ENCODE measurements around the gene SLC25A18. TPM values are rescaled to one million over a fixed set of nuclear protein-coding genes. Genes with fewer than 3 reads are reported as not detected.
"Not testable (repeated sequence)": the region's sequence is repeated elsewhere in the genome, so short reads cannot be mapped to it uniquely, and the experiment has no call there.

The SLC25A18 gene
- total RNA-seq, 2 experiments from 2014 or later = not detected

DNA sequence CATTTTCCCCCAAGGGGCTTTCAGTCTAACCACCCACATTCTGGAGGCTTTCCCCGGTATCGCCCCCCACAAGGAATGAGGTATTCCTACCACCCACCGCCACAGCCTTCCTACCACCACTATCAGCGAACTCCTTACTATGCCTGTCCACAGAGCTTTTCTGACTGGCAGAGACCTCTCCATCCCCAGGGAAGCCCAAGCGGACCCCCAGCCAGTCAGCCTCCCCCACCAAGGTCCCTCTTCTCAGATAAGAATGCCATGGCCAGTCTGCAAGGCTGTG lies 14.6 kb upstream of the SLC25A18 start:
- H3K27ac Mint-ChIP-seq = no peak overlapping the region
- no peaks in the 10 kb centered on the region for H3K4me1 Mint-ChIP-seq (ENCODE audit: low read depth)
- H3K9me3 Mint-ChIP-seq = no peaks in the 10 kb centered on the region
- no peaks in the 10 kb centered on the region for H3K27me3 Mint-ChIP-seq (ENCODE audit: low read depth)
- DNase-seq = no peak
- CTCF ChIA-PET = no interaction called here
- H3K36me3 Mint-ChIP-seq (ENCODE audit: low read depth) = no peaks in the 10 kb centered on the region
- no peak overlapping the region for H3K4me3 Mint-ChIP-seq
- intact Hi-C loops (cut with micrococcal nuclease) = no loop called here

DNA sequence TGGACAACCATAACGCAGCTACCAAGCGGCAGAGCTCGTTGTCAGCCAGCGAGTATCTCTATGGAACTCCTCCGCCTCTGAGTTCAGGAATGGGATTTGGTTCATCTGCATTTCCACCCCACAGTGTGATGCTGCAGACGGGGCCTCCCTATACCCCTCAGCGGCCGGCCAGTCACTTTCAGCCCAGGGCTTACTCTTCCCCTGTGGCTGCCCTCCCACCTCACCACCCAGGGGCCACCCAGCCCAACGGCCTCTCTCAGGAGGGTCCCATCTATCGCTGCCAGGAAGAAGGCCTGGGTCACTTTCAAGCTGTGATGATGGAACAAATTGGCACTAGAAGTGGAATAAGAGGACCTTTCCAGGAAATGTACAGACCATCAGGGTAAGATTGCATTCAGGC lies 14.1 kb upstream of the SLC25A18 start:
- no peaks in the 10 kb centered on the region for H3K4me1 Mint-ChIP-seq (ENCODE audit: low read depth)
- CTCF ChIA-PET = no interaction called here
- intact Hi-C loops (cut with micrococcal nuclease) = no loop called here

DNA sequence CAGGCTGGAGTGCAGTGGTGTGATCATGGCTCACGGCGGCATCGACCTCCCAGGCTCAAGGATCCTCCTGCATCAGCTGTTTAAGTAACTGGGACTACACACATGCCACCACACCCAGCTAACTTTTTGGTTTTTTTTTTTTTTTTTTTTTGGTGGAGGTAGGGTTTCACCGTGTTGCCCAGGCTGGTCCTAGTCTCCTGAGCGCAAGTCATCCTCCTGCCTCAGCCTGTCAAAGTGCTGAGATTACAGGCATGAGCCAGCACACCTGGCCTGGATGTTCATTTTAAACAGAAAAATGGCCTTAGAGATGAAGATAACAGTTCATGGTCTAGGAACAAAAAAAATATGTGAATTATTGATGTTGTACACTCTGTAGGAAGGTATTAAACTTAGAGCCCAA lies 13.6 kb upstream of the SLC25A18 start:
- Mint-ChIP-seq H3K27me3 (ENCODE audit: low read depth) (no peaks in the 10 kb centered on the region), H3K36me3 (ENCODE audit: low read depth) (no peaks in the 10 kb centered on the region), H3K9me3 (no peaks in the 10 kb centered on the region), H3K4me1 (ENCODE audit: low read depth) (no peaks in the 10 kb centered on the region), H3K4me3 (no peak overlapping the region), H3K27ac (no peak overlapping the region)
- intact Hi-C loops (cut with micrococcal nuclease) = loop anchor here (10.0 kb wide), 1 partner anchor 235 kb away; no protein-coding TSS in a partner anchor
- CTCF ChIA-PET = no interaction called here
- DNase-seq = no peak

More for the DNA sequence above, 14.1 kb upstream of the SLC25A18 start:
- H3K36me3 Mint-ChIP-seq (ENCODE audit: low read depth) = no peaks in the 10 kb centered on the region
- no peaks in the 10 kb centered on the region for H3K27me3 Mint-ChIP-seq (ENCODE audit: low read depth)
- no peak for DNase-seq
- H3K9me3 Mint-ChIP-seq = no peaks in the 10 kb centered on the region
- no peak overlapping the region for H3K4me3 Mint-ChIP-seq
- H3K27ac Mint-ChIP-seq = no peak overlapping the region

GRCh38 chr22:17552737-17553136 lies 10.6 kb upstream of the SLC25A18 start:
- H3K4me3 Mint-ChIP-seq = no peak overlapping the region
- H3K27me3 Mint-ChIP-seq (ENCODE audit: low read depth) = no peaks in the 10 kb centered on the region
- H3K27ac Mint-ChIP-seq = no peak overlapping the region
- DNase-seq = no peak
- no peaks in the 10 kb centered on the region for H3K9me3 Mint-ChIP-seq
- H3K36me3 Mint-ChIP-seq (ENCODE audit: low read depth) = no peaks in the 10 kb centered on the region
- intact Hi-C loops (cut with micrococcal nuclease) = loop anchor here (10.0 kb wide), 1 partner anchor 232 kb away; no protein-coding TSS in a partner anchor
- CTCF ChIA-PET = interaction anchor here (0.6 kb wide), 1 partner anchor 499 kb away, joined by 5 read pairs; no protein-coding TSS in a partner anchor
- H3K4me1 Mint-ChIP-seq (ENCODE audit: low read depth) = no peaks in the 10 kb centered on the region

- CTCF ChIA-PET = interaction anchor here (1.1 kb wide), 1 partner anchor 22 kb away, joined by 4 read pairs; no protein-coding TSS in a partner anchor
- intact Hi-C loops (cut with micrococcal nuclease) = loop anchor here (10.0 kb wide), 1 partner anchor 230 kb away; no protein-coding TSS in a partner anchor
- no peaks in the 10 kb centered on the region for H3K4me1 Mint-ChIP-seq (ENCODE audit: low read depth)
Observed at GRCh38 chr22:17554814-17555213, 8.5 kb upstream of the SLC25A18 start.

DNA sequence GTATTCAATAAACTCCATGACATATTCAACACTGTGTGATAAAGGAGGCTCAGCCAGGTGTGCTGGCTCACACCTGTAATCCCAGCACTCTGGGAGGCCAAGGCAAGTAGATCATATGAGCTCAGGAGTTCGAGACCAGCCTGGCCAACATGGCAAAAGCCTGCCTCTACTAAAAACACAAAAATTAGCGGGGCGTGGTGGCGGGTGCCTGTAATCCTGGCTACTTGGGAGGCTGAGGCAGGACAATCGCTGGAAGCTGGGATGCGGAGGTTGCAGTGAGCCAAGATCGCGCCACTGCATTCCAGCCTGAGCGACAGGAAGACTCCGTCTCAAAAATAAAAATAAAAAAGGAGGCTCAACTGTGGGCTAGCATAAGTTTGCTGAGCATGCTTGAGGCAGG lies 4.1 kb upstream of the SLC25A18 start:
- Mint-ChIP-seq H3K4me3 (no peak overlapping the region), H3K4me1 (ENCODE audit: low read depth) (no peaks in the 10 kb centered on the region), H3K36me3 (ENCODE audit: low read depth) (no peaks in the 10 kb centered on the region), H3K9me3 (no peaks in the 10 kb centered on the region), H3K27ac (no peak overlapping the region), H3K27me3 (ENCODE audit: low read depth) (no peaks in the 10 kb centered on the region)
- CTCF ChIA-PET = interaction anchor here (0.9 kb wide), 1 partner anchor 15 kb away, joined by 3 read pairs; no protein-coding TSS in a partner anchor
- intact Hi-C loops (cut with micrococcal nuclease) = loop anchor here (2.0 to 10.0 kb wide), 2 partner anchors 226 to 272 kb away; no protein-coding TSS in a partner anchor
- no peak for DNase-seq

More at GRCh38 chr22:17554814-17555213, 8.5 kb upstream of the SLC25A18 start:
- H3K36me3 Mint-ChIP-seq (ENCODE audit: low read depth) = no peaks in the 10 kb centered on the region
- H3K4me3 Mint-ChIP-seq = no peak overlapping the region
- H3K27me3 Mint-ChIP-seq (ENCODE audit: low read depth) = no peaks in the 10 kb centered on the region
- H3K27ac Mint-ChIP-seq = no peak overlapping the region
- no peak for DNase-seq
- no peaks in the 10 kb centered on the region for H3K9me3 Mint-ChIP-seq

- Mint-ChIP-seq H3K36me3 (ENCODE audit: low read depth) (no peaks in the 10 kb centered on the region), H3K9me3 (no peaks in the 10 kb centered on the region), H3K4me1 (ENCODE audit: low read depth) (no peaks in the 10 kb centered on the region), H3K27me3 (ENCODE audit: low read depth) (peaks cover 3% of the 10 kb centered on the region), H3K4me3 (no peak overlapping the region), H3K27ac (no peak overlapping the region)
- intact Hi-C loops (cut with micrococcal nuclease) = no loop called here
- no peak for DNase-seq
- CTCF ChIA-PET = no interaction called here
Observed at GRCh38 chr22:17563936-17564391, 666 bp downstream of the SLC25A18 start.

- H3K36me3 Mint-ChIP-seq (ENCODE audit: low read depth); H3K4me1 Mint-ChIP-seq (ENCODE audit: low read depth); H3K9me3 Mint-ChIP-seq; H3K27me3 Mint-ChIP-seq (ENCODE audit: low read depth); intact Hi-C loops (cut with micrococcal nuclease); DNase-seq; H3K4me3 Mint-ChIP-seq; H3K27ac Mint-ChIP-seq: not testable (repeated sequence)
- CTCF ChIA-PET = interaction anchor here (0.9 kb wide), 1 partner anchor 8 kb away, joined by 3 read pairs; no protein-coding TSS in a partner anchor
Observed at GRCh38 chr22:17566016-17566687, 2.9 kb downstream of the SLC25A18 start.

DNA sequence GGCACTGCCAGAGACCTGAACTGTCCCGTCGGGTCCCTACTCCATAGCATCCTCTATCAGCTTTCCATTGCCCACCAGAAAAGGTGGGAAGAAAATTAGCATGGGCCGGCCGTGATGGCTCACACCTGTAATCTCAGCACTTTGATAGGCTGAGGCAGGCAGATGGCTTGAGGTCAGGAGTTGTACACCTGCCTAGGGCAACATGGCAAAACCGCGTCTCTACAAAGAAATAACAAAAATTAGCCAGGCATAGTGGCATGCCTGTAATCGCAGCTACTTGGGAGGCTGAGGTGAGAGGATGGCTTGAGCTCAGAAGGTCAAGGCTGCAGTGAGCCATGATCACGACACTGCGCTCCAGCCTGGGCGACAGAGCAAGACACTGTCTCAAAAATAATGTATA lies 3.5 kb downstream of the SLC25A18 start:
- H3K9me3 Mint-ChIP-seq = no peaks in the 10 kb centered on the region
- no peak overlapping the region for H3K27ac Mint-ChIP-seq
- no peak for DNase-seq
- CTCF ChIA-PET = interaction anchor here (0.9 kb wide), 1 partner anchor 8 kb away, joined by 3 read pairs; no protein-coding TSS in a partner anchor
- no peaks in the 10 kb centered on the region for H3K36me3 Mint-ChIP-seq (ENCODE audit: low read depth)
- H3K4me1 Mint-ChIP-seq (ENCODE audit: low read depth) = no peaks in the 10 kb centered on the region
- intact Hi-C loops (cut with micrococcal nuclease) = no loop called here
- H3K4me3 Mint-ChIP-seq = no peak overlapping the region
- peaks cover 8% of the 10 kb centered on the region for H3K27me3 Mint-ChIP-seq (ENCODE audit: low read depth)

GRCh38 chr22:17569971-17570511 lies 6.7 kb downstream of the SLC25A18 start:
- intact Hi-C loops (cut with micrococcal nuclease) = no loop called here

GRCh38 chr22:17570851-17571631 lies 7.7 kb downstream of the SLC25A18 start:
- no peaks in the 10 kb centered on the region for H3K36me3 Mint-ChIP-seq (ENCODE audit: low read depth)
- H3K27ac Mint-ChIP-seq = no peak overlapping the region
- intact Hi-C loops (cut with micrococcal nuclease) = no loop called here
- DNase-seq = no peak
- peaks cover 6% of the 10 kb centered on the region for H3K27me3 Mint-ChIP-seq (ENCODE audit: low read depth)
- CTCF ChIA-PET = interaction anchor here (1.0 kb wide), 1 partner anchor 495 kb away, joined by 3 read pairs; no protein-coding TSS in a partner anchor
- H3K4me3 Mint-ChIP-seq = no peak overlapping the region
- H3K4me1 Mint-ChIP-seq (ENCODE audit: low read depth) = no peaks in the 10 kb centered on the region
- no peaks in the 10 kb centered on the region for H3K9me3 Mint-ChIP-seq

More at GRCh38 chr22:17569971-17570511, 6.7 kb downstream of the SLC25A18 start:
- DNase-seq = no peak
- peaks cover 8% of the 10 kb centered on the region for H3K27me3 Mint-ChIP-seq (ENCODE audit: low read depth)
- no peaks in the 10 kb centered on the region for H3K36me3 Mint-ChIP-seq (ENCODE audit: low read depth)
- no peak overlapping the region for H3K27ac Mint-ChIP-seq
- H3K9me3 Mint-ChIP-seq = no peaks in the 10 kb centered on the region
- H3K4me1 Mint-ChIP-seq (ENCODE audit: low read depth) = no peaks in the 10 kb centered on the region
- CTCF ChIA-PET = no interaction called here
- no peak overlapping the region for H3K4me3 Mint-ChIP-seq

GRCh38 chr22:17575151-17575550 lies 11.9 kb downstream of the SLC25A18 start:
- H3K4me3 Mint-ChIP-seq = no peak overlapping the region
- H3K27ac Mint-ChIP-seq = no peak overlapping the region
- no peaks in the 10 kb centered on the region for H3K36me3 Mint-ChIP-seq (ENCODE audit: low read depth)
- intact Hi-C loops (cut with micrococcal nuclease) = no loop called here
- H3K27me3 Mint-ChIP-seq (ENCODE audit: low read depth) = peaks cover 6% of the 10 kb centered on the region
- H3K9me3 Mint-ChIP-seq = no peaks in the 10 kb centered on the region
- DNase-seq = no peak
- H3K4me1 Mint-ChIP-seq (ENCODE audit: low read depth) = no peaks in the 10 kb centered on the region
- CTCF ChIA-PET = no interaction called here
